ENCODE results near the gene WDR26.

The WDR26 gene

GRCh38 chr1:224387943-224388342 lies 46.7 kb downstream of the WDR26 start:
- in situ Hi-C loops (cut with HindIII; ENCODE audit: low sequenced_read_pairs), result no loop called here
- no peak overlapping the region for H3K4me3 ChIP-seq (ENCODE audit: low read depth, low read length)
- DNase-seq (ENCODE audit: low read depth, low spot score), result no peak
- TF ChIP-seq, protein P1, sequence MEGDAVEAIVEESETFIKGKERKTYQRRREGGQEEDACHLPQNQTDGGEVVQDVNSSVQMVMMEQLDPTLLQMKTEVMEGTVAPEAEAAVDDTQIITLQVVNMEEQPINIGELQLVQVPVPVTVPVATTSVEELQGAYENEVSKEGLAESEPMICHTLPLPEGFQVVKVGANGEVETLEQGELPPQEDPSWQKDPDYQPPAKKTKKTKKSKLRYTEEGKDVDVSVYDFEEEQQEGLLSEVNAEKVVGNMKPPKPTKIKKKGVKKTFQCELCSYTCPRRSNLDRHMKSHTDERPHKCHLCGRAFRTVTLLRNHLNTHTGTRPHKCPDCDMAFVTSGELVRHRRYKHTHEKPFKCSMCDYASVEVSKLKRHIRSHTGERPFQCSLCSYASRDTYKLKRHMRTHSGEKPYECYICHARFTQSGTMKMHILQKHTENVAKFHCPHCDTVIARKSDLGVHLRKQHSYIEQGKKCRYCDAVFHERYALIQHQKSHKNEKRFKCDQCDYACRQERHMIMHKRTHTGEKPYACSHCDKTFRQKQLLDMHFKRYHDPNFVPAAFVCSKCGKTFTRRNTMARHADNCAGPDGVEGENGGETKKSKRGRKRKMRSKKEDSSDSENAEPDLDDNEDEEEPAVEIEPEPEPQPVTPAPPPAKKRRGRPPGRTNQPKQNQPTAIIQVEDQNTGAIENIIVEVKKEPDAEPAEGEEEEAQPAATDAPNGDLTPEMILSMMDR (IDR thresholded peaks at IDR 0.05; ENCODE audit: low read depth, low read length), result no peak

DNA sequence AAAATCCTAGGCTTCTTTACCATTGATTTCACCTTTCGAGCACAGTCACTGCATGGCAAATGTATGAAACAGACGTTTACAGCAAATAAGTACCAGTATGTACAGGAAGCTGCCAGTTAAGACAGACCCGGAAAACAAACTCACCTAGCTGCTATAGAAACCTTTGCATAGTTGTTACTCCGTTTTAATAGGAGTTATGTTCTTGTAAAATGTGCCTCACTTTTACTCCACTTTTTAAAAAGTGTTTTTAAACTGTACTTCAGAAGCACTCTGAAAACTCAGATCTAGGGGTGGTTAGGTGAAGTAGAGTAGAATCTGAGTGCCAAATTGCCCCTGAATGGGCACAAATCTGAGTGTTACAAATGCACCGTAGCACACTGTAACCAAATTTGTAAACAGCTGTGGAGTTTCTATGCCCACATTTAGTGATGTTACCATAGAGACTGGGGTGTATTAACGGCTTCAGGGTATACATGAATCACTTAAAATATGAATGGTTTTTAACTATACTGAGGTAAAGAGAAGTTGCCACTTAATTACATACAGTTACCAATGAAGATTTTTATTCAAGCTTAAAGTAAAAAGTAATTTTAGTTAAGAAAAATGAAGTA lies 47.2 kb downstream of the WDR26 start:
- DNase-seq (ENCODE audit: low read depth, low spot score), result no peak
- no peak overlapping the region for H3K4me3 ChIP-seq (ENCODE audit: low read depth, low read length)
- TF ChIP-seq, protein P1 (IDR thresholded peaks at IDR 0.05; ENCODE audit: low read depth, low read length), result no peak
- in situ Hi-C loops (cut with HindIII; ENCODE audit: low sequenced_read_pairs), result no loop called here

DNA sequence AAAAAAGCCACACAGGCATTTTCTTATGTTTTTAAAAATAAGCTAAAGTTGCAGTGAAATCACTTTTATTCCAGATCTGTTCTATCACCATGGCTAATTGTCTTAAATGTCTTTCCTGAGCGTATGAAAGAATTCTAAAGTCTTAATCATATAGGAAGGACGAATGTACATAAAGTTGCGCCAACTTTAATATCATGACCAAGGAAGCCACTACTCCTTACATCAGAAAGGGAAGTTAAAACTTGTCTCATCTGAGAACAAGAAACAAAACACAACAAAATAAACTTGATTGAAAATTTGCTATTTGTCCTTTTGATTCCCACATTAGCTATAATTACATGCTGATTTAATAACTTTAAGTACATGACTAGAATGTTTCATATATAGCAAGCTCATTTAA lies 51.4 kb downstream of the WDR26 start:
- in situ Hi-C loops (cut with HindIII; ENCODE audit: low sequenced_read_pairs), result no loop called here
- TF ChIP-seq, protein P1 (IDR thresholded peaks at IDR 0.05; ENCODE audit: low read depth, low read length), result no peak

GRCh38 chr1:224381880-224382548 lies 52.6 kb downstream of the WDR26 start:
- in situ Hi-C loops (cut with HindIII; ENCODE audit: low sequenced_read_pairs), result no loop called here
- no peak for DNase-seq (ENCODE audit: low read depth, low spot score)
- H3K4me3 ChIP-seq (ENCODE audit: low read depth, low read length), result no peak overlapping the region
- TF ChIP-seq, protein P1 (IDR thresholded peaks at IDR 0.05; ENCODE audit: low read depth, low read length), result no peak

More for the DNA sequence above, 51.4 kb downstream of the WDR26 start:
- DNase-seq (ENCODE audit: low read depth, low spot score), result no peak
- no peak overlapping the region for H3K4me3 ChIP-seq (ENCODE audit: low read depth, low read length)

GRCh38 chr1:224380003-224380402 lies 54.6 kb downstream of the WDR26 start:
- no peak overlapping the region for H3K4me3 ChIP-seq (ENCODE audit: low read depth, low read length)
- TF ChIP-seq, protein P1 (IDR thresholded peaks at IDR 0.05; ENCODE audit: low read depth, low read length), result no peak
- in situ Hi-C loops (cut with HindIII; ENCODE audit: low sequenced_read_pairs), result no loop called here
- DNase-seq (ENCODE audit: low read depth, low spot score), result no peak

DNA sequence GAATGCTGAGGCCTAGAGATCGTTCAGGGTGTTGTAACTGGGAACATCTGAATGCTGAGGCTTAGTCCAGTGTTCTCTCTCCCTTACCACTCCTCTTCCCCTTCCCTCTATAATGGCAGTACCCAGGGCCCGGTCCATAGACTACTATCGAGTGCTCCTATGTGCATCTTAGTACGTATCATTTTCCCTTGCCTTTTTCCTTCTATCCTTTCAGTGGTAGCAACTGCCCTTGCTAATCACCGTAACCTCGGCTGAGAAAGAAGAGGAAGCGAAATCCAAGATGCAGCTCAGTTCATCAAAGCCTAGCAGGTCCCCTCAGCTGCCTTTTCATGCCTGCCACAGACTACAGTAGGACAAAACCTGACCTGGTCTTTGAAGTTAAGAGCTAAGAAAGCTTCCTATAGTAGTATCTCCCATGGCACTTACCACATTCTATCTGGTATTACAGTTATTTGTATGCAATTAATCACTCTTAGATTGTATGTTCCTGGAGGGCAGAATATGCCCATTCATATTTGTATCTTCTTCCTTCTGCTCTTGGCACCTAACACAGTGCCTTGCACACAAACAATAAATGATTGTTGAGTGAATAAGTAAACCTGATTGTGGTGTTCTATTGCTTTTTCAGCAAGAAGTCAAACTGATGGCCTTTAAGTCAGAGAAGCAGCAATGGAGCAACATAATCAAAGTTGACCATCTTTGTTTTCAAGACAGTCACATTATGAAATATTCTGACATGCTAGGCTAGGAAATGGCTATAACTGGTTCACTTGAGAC lies 55.6 kb downstream of the WDR26 start:
- TF ChIP-seq, protein P1 (IDR thresholded peaks at IDR 0.05; ENCODE audit: low read depth, low read length), result no peak
- in situ Hi-C loops (cut with HindIII; ENCODE audit: low sequenced_read_pairs), result loop anchor here (10.0 kb wide), 1 partner anchor 46 kb away; no protein-coding TSS in a partner anchor
- DNase-seq (ENCODE audit: low read depth, low spot score), result no peak
- H3K4me3 ChIP-seq (ENCODE audit: low read depth, low read length), result no peak overlapping the region
